MM.1S (cell line): ENCODE results near the gene MSRB1.

Experiments used
- DNase-seq: peaks from one replicate; pipeline ENCODE4 v3.0.0-alpha.2; 2015
- H2AFZ ChIP-seq: fragments of 300-600 bp; sonication (generic); 2 replicates; pipeline ENCODE4 v1.6.0; 2016; ENCODE audit warnings: antibody characterized with exemption, low read length
- H3F3A ChIP-seq: fragments of 300-600 bp; sonication (generic); 2 replicates; pipeline ENCODE4 v1.6.1; 2016; ENCODE audit warnings: mild to moderate bottlenecking, antibody characterized with exemption, low read length, moderate library complexity, mixed read lengths; ENCODE audit not compliant: insufficient read depth
- H3K27ac ChIP-seq: fragments of 300-600 bp; sonication (generic); 2 replicates; pipeline ENCODE4 v1.5.1; 2016; ENCODE audit warnings: mild to moderate bottlenecking, low read length
- H3K27me3 ChIP-seq: fragments of 300-600 bp; sonication (generic); replicated peaks from 2 replicates; pipeline ENCODE4 v1.6.0; 2016; ENCODE audit warnings: low read length; ENCODE audit not compliant: insufficient read depth
- H3K36me3 ChIP-seq: fragments of 300-600 bp; sonication (generic); replicated peaks from 2 replicates; pipeline ENCODE4 v1.6.1; 2016; ENCODE audit warnings: mild to moderate bottlenecking, low read length, mixed read lengths; ENCODE audit not compliant: insufficient read depth
- H3K4me1 ChIP-seq: fragments of 300-600 bp; sonication (generic); 2 replicates; pipeline ENCODE4 v1.6.1; 2016; ENCODE audit warnings: low read length, mixed read lengths
- H3K4me2 ChIP-seq: fragments of 300-600 bp; sonication (generic); 2 replicates; pipeline ENCODE4 v1.6.0; 2016; ENCODE audit warnings: low read depth, low read length
- H3K4me3 ChIP-seq: fragments of 300-600 bp; sonication (generic); 2 replicates; pipeline ENCODE4 v1.5.1; 2016; ENCODE audit warnings: low read length, mixed read lengths
- H3K79me2 ChIP-seq: fragments of 300-600 bp; sonication (generic); 2 replicates; pipeline ENCODE4 v1.6.1; 2016; ENCODE audit warnings: mixed run types, low read length, mixed read lengths
- H3K9ac ChIP-seq: fragments of 300-600 bp; sonication (generic); 2 replicates; pipeline ENCODE4 v1.6.1; 2016; ENCODE audit warnings: low read length, mixed read lengths
- H3K9me2 ChIP-seq: fragments of 300-600 bp; sonication (generic); replicated peaks from 2 replicates; pipeline ENCODE4 v1.6.1; 2016; ENCODE audit warnings: mild to moderate bottlenecking, low read length, mixed read lengths; ENCODE audit not compliant: insufficient read depth
- H3K9me3 ChIP-seq: fragments of 300-600 bp; sonication (generic); replicated peaks from 2 replicates; pipeline ENCODE4 v1.6.1; 2016; ENCODE audit warnings: mild to moderate bottlenecking, low read length, mixed read lengths; ENCODE audit not compliant: insufficient read depth
- H4K20me1 ChIP-seq: fragments of 300-600 bp; sonication (generic); 2 replicates; pipeline ENCODE4 v1.6.1; 2016; ENCODE audit warnings: mild to moderate bottlenecking, low read length, moderate library complexity, mixed read lengths; ENCODE audit not compliant: insufficient read depth
- EZH2 ChIP-seq: fragments of 300-600 bp; sonication (generic); optimal IDR thresholded peaks from 2 replicates; pipeline ENCODE3; 2017; ENCODE audit warnings: low read depth, mild to moderate bottlenecking, antibody characterized with exemption, low read length, mixed read lengths
- EZH2phosphoT487 ChIP-seq: fragments of 300-600 bp; sonication (generic); IDR thresholded peaks from 2 replicates; pipeline ENCODE4 v1.6.1; 2018; ENCODE audit warnings: antibody characterized with exemption, low read length
- TF ChIP-seq, protein P1 (sequence below): fragments of 300-600 bp; sonication (generic); IDR thresholded peaks from 2 replicates; pipeline ENCODE4 v1.5.1; 2016; ENCODE audit warnings: antibody characterized with exemption, low read length, mixed read lengths

Gene MSRB1

DNA sequence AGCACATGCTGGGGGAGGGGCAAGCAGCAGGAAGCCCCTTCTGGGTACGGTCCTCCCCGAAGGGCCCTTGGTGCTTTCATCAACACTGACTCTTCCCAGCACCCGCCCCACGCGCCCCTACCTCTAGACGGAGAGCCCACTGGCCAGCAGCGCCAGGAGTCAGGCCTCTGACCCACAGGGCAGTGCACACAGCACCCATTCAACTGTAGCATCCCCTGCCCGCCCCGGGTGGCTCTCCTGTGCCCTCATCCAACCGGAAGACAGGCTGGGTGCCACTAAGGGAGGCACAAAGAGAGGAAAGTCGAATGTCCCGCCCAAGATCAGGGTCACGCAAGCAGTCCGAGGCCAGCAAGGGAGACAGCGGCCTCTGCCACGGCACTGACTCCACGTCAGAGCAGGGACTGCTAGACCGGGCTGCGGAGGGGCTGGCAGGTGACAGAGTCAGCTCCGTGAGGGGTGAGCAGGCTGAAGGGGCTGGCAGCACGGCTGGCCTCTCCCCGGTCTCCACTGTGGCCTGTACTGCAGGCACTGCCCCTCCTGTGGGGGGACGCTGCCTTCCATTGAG, 9.8 kb downstream of the MSRB1 start:
- Histone ChIP-seq H3K4me2 (no peak overlapping the region), H3K27ac (no peak overlapping the region)

DNA sequence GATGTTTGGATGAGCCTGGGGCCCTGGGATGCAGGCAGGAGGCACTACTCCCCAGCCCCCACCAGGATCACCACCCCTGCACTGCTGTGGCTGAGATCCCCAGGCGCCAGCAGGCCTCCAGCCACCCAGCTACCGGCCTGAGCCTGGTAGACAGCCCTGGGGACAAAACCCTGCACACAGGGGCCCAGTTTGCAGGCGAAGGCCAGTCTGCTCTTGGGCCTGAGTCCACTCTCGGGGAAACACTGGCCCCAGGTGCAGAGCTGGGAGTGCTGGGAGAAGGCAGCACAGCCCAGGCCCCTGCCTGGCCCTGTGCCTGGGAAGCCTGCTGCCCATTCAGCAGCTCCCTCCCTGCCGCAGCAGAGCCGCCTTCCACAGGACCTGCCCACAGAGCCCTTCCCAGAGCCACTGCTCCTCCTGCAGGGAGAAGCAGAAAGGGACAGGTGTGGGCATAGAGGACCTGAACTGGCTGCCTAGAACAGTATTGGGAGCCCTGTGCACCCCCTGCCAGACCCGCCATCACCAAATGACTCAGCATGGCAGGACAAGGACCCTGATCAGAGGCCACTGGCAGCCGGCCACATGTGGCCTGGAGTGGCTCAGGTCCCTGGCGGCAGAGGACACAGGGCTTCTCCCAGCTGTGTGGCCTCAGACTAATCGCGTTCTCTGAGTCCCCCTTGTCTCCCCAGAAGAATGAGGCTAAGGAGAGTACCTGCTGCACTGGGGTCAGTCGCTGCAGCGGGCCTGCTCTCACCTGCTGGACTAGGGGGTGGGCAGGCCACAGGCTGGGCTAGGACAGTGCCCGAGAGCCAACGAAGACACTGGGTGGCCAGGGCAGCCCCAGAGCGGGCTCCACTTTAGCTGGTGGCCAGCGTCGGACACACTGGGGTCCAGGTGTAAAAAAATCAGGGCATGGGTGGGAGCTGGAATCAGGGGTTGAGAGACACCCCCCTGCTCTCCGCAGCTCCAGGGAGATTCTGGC, 10.7 kb downstream of the MSRB1 start:
- no peak overlapping the region for H2AFZ ChIP-seq

More for the DNA sequence above, 9.8 kb downstream of the MSRB1 start:
- Histone ChIP-seq H3K79me2 (no peaks in the 10 kb centered on the region), H3K4me1 (peaks cover 5% of the 10 kb centered on the region), H3F3A (no peaks in the 10 kb centered on the region), H3K36me3 (no peaks in the 10 kb centered on the region), H3K9me2 (no peaks in the 10 kb centered on the region), H4K20me1 (no peaks in the 10 kb centered on the region), H3K4me3 (no peak overlapping the region), H3K9me3 (no peaks in the 10 kb centered on the region), H2AFZ (no peak overlapping the region), H3K9ac (no peak overlapping the region), H3K27me3 (0 out of 2 replicates have a peak, but pooled peaks cover 3% of the 10 kb centered on the region)
- DNase-seq: no peak
- TF ChIP-seq EZH2phosphoT487 (no peak), EZH2 (no peak)
- TF ChIP-seq, protein P1, sequence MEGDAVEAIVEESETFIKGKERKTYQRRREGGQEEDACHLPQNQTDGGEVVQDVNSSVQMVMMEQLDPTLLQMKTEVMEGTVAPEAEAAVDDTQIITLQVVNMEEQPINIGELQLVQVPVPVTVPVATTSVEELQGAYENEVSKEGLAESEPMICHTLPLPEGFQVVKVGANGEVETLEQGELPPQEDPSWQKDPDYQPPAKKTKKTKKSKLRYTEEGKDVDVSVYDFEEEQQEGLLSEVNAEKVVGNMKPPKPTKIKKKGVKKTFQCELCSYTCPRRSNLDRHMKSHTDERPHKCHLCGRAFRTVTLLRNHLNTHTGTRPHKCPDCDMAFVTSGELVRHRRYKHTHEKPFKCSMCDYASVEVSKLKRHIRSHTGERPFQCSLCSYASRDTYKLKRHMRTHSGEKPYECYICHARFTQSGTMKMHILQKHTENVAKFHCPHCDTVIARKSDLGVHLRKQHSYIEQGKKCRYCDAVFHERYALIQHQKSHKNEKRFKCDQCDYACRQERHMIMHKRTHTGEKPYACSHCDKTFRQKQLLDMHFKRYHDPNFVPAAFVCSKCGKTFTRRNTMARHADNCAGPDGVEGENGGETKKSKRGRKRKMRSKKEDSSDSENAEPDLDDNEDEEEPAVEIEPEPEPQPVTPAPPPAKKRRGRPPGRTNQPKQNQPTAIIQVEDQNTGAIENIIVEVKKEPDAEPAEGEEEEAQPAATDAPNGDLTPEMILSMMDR: no peak

DNA sequence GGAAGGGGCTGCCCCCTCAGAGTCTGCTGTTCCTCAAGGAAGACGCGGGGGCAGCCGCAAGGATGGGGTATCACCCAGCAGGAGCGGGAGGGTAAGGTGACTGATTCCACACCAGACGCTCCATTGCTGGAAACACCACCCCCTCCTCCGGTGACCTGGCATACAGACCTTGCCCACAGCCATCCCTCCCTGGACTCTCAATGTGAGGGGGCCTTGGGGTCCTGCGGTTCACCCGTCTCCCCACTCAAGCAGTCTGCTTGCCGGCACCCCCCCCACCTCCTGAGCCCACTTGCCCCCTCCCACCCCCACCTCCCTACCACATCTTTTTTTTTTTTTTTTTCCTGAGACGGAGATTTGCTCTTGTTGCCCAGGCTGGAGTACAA, 12.7 kb downstream of the MSRB1 start:
- Histone ChIP-seq H3K4me2 (no peak overlapping the region), H4K20me1 (no peaks in the 10 kb centered on the region), H3K9me2 (no peaks in the 10 kb centered on the region), H3F3A (no peaks in the 10 kb centered on the region), H3K27ac (no peak overlapping the region), H3K9me3 (no peaks in the 10 kb centered on the region), H3K4me1 (peaks cover 5% of the 10 kb centered on the region), H3K4me3 (no peak overlapping the region), H3K36me3 (no peaks in the 10 kb centered on the region), H3K9ac (no peak overlapping the region), H2AFZ (peak overlapping the region; percentile 97; the same call in 1 of the 2 replicates), H3K27me3 (0 out of 2 replicates have a peak, but pooled peaks cover 3% of the 10 kb centered on the region), H3K79me2 (no peaks in the 10 kb centered on the region)
- TF ChIP-seq EZH2 (no peak), EZH2phosphoT487 (no peak)
- TF ChIP-seq, protein P1: no peak
- DNase-seq: no peak

More for the DNA sequence above, 10.7 kb downstream of the MSRB1 start:
- Histone ChIP-seq H3K9ac (no peak overlapping the region), H3K4me3 (no peak overlapping the region), H3K79me2 (no peaks in the 10 kb centered on the region), H4K20me1 (no peaks in the 10 kb centered on the region), H3K9me3 (no peaks in the 10 kb centered on the region), H3K27ac (no peak overlapping the region), H3K36me3 (no peaks in the 10 kb centered on the region), H3F3A (no peaks in the 10 kb centered on the region), H3K4me2 (no peak overlapping the region), H3K4me1 (peaks cover 5% of the 10 kb centered on the region), H3K27me3 (0 out of 2 replicates have a peak, but pooled peaks cover 3% of the 10 kb centered on the region), H3K9me2 (no peaks in the 10 kb centered on the region)
- TF ChIP-seq, protein P1: no peak
- TF ChIP-seq EZH2phosphoT487: no peak
- no peak for TF ChIP-seq EZH2
- DNase-seq: no peak
